HCT116 (cell line): ENCODE data around the gene USP32. TPM values are rescaled to one million over a fixed set of nuclear protein-coding genes. Genes with fewer than 3 reads are reported as not detected.

Experiments used
- ATAC-seq: fragments of 200-7000 bp; cut with Tn5 transposase; 2 replicates; pipeline ENCODE4 v1.9.1; 2020; ENCODE audit warnings: mild to moderate bottlenecking, moderate library complexity
- Bru-seq: library from RNA; stranded (reverse); fragments of 400-500 nt; gene quantifications from one replicate; lab custom pipeline; 2021; lab: Mats Ljungman, UMichigan
- BruChase-seq, 2 experiments: library from RNA; stranded (reverse); fragments of 400-500 nt; gene quantifications; one replicate each; lab custom pipeline; 2021; lab: Mats Ljungman, UMichigan
- BruUV-seq: library from RNA; stranded (reverse); fragments of 400-500 nt; replicated peaks from 2 replicates; lab custom pipeline; 2021; lab: Mats Ljungman, UMichigan
- CTCF ChIA-PET: fragments of 300-600 bp; sonication (Branson Sonifier 250); formaldehyde crosslinking; loops from one replicate; lab custom pipeline; 2021; ENCODE audit warnings: antibody characterized with exemption; lab: Charles Lee
- POLR2A ChIA-PET: fragments of 300-600, 350-600 bp; sonication (Branson Sonifier 250); formaldehyde crosslinking; loops from one replicate; lab custom pipeline; 2021; ENCODE audit warnings: antibody characterized with exemption; lab: Charles Lee
- RAD21 ChIA-PET, 2 experiments: fragments of 300-600 bp; sonication (Branson Sonifier 250); formaldehyde crosslinking; loops; one replicate each; lab custom pipeline; 2023; ENCODE audit warnings: low total read pairs in 2 of 2; ENCODE audit not compliant: uncharacterized antibody in 2 of 2, unreplicated experiment in 2 of 2, low non-redundant PET in 1 of 2; lab: Charles Lee
- DNase-seq: peaks from one replicate; pipeline ENCODE4 v3.0.0-alpha.2; 2010; ENCODE audit warnings: low read depth, low spot score
- H2AFZ ChIP-seq: fragments of 200-600 bp; shearing (Covaris generic), sonication (generic); 2 replicates; pipeline ENCODE4 v1.6.1; 2017; ENCODE audit warnings: low read depth, mixed run types, mixed read lengths, antibody characterized with exemption, low read length; ENCODE audit not compliant: poor library complexity, severe bottlenecking
- H3K27ac ChIP-seq: 2 replicates; pipeline ENCODE4 v1.5.1; 2012; ENCODE audit warnings: low read depth, low read length
- H3K27me3 ChIP-seq: fragments of 200-600 bp; sonication (generic); 2 replicates; pipeline ENCODE4 v1.6.1; 2016; ENCODE audit warnings: mixed run types, low read length, mixed read lengths; ENCODE audit not compliant: insufficient read depth
- H3K36me3 ChIP-seq, 2 experiments: fragments of 200-500 bp in 1 of 2; fragments of 200-600 bp in 1 of 2; sonication (Bioruptor generic) in 1 of 2; sonication (generic) in 1 of 2; 2 replicates each; pipeline versions ENCODE4 v1.5.1 to v1.6.1; 2014 to 2016; ENCODE audit warnings: low read length in 2 of 2, inconsistent platforms in 1 of 2, mixed read lengths in 1 of 2, mixed run types in 1 of 2; ENCODE audit not compliant: insufficient read depth in 2 of 2, control insufficient read depth in 1 of 2
- H3K4me1 ChIP-seq, 2 experiments: fragments of 200-600 bp in 1 of 2; sonication (generic) in 1 of 2; 2 replicates each; pipeline versions ENCODE4 v1.5.1 to v1.6.1; 2012 to 2017; ENCODE audit warnings: low read length in 2 of 2, inconsistent platforms in 1 of 2, mild to moderate bottlenecking in 1 of 2, mixed read lengths in 1 of 2, mixed run types in 1 of 2, moderate library complexity in 1 of 2; ENCODE audit not compliant: insufficient read depth in 2 of 2, control insufficient read depth in 1 of 2
- H3K4me2 ChIP-seq: fragments of 200-600 bp; sonication (generic); 2 replicates; pipeline ENCODE4 v1.6.1; 2017; ENCODE audit warnings: mixed run types, low read length, mixed read lengths
- H3K4me3 ChIP-seq, 2 experiments: fragments of 200-600 bp in 1 of 2; sonication (generic) in 1 of 2; replicated peaks in 1 of 2; 2 replicates each; pipeline ENCODE4 v1.5.1; 2011 to 2016; ENCODE audit warnings: low read length in 2 of 2, control low read depth in 1 of 2, low read depth in 1 of 2, mild to moderate bottlenecking in 1 of 2, mixed read lengths in 1 of 2, mixed run types in 1 of 2
- H3K79me2 ChIP-seq: fragments of 200-600 bp; sonication (generic); 2 replicates; pipeline ENCODE4 v1.6.1; 2017; ENCODE audit warnings: mild to moderate bottlenecking, mixed run types, low read length, moderate library complexity, mixed read lengths; ENCODE audit not compliant: insufficient read depth
- H3K9ac ChIP-seq: fragments of 200-600 bp; sonication (generic); 2 replicates; pipeline ENCODE4 v1.6.1; 2016; ENCODE audit warnings: low read length, mixed read lengths
- H3K9me2 ChIP-seq: fragments of 200-600 bp; sonication (generic), shearing (Covaris generic); 2 replicates; pipeline ENCODE4 v1.6.1; 2017; ENCODE audit warnings: mixed run types, mild to moderate bottlenecking, moderate library complexity; ENCODE audit not compliant: insufficient read depth
- H3K9me3 ChIP-seq, 2 experiments: fragments of 200-500 bp in 1 of 2; fragments of 200-600 bp in 1 of 2; sonication (Bioruptor generic) in 1 of 2; sonication (generic) in 1 of 2; 2 replicates each; pipeline ENCODE4 v1.6.1; 2014 to 2017; ENCODE audit warnings: low read length in 2 of 2, mixed read lengths in 2 of 2, inconsistent platforms in 1 of 2, low read depth in 1 of 2, mild to moderate bottlenecking in 1 of 2, mixed run types in 1 of 2, moderate library complexity in 1 of 2; ENCODE audit not compliant: control insufficient read depth in 1 of 2, insufficient read depth in 1 of 2
- H4K20me1 ChIP-seq: fragments of 200-600 bp; sonication (generic), shearing (Covaris generic); 2 replicates; pipeline ENCODE4 v1.6.1; 2017; ENCODE audit warnings: mixed run types, mild to moderate bottlenecking, moderate library complexity; ENCODE audit not compliant: insufficient read depth
- CBX3 ChIP-seq: IDR thresholded peaks from 2 replicates; pipeline ENCODE4 v1.6.1; 2012; ENCODE audit warnings: low read depth
- CTCF ChIP-seq, 3 experiments: fragments of 200-600 bp in 1 of 3; sonication (generic) in 1 of 3; IDR thresholded peaks in 2 of 3; conservative IDR thresholded peaks in 1 of 3; 2 replicates each; pipeline ENCODE4 v1.5.1; 2012 to 2017; ENCODE audit warnings: low read depth in 2 of 3, low read length in 2 of 3, antibody characterized with exemption in 1 of 3, borderline replicate concordance in 1 of 3, control low read depth in 1 of 3, mild to moderate bottlenecking in 1 of 3, mixed read lengths in 1 of 3, mixed run types in 1 of 3, moderate library complexity in 1 of 3; ENCODE audit not compliant: insufficient read depth in 1 of 3
- EGR1 ChIP-seq: IDR thresholded peaks from 2 replicates; pipeline ENCODE4 v1.6.1; 2012; ENCODE audit warnings: low read depth
- ELF1 ChIP-seq: IDR thresholded peaks from 2 replicates; pipeline ENCODE4 v1.6.1; 2012; ENCODE audit warnings: low read depth, borderline replicate concordance
- EZH2 ChIP-seq: fragments of 200-600 bp; sonication (generic); IDR thresholded peaks from 2 replicates; pipeline ENCODE4 v1.6.1; 2017; ENCODE audit warnings: antibody characterized with exemption, mixed run types
- EZH2phosphoT487 ChIP-seq: fragments of 200-600 bp; IDR thresholded peaks from 2 replicates; pipeline ENCODE4 v1.6.1; 2018; ENCODE audit warnings: antibody characterized with exemption, borderline replicate concordance
- JUND ChIP-seq: IDR thresholded peaks from 2 replicates; pipeline ENCODE4 v1.6.1; 2012
- POLR2A ChIP-seq: IDR thresholded peaks from 2 replicates; pipeline ENCODE4 v1.7.0; 2011; ENCODE audit warnings: borderline replicate concordance; ENCODE audit not compliant: insufficient read depth, insufficient read length; ENCODE audit errors: extremely low read depth
- POLR2AphosphoS5 ChIP-seq: IDR thresholded peaks from 2 replicates; pipeline ENCODE4 v1.6.1; 2011; ENCODE audit warnings: mild to moderate bottlenecking, low read depth, low read length, moderate library complexity
- SIN3A ChIP-seq: IDR thresholded peaks from 2 replicates; pipeline ENCODE4 v1.6.1; 2012; ENCODE audit warnings: low read depth
- SP1 ChIP-seq: IDR thresholded peaks from 2 replicates; pipeline ENCODE4 v1.6.1; 2012; ENCODE audit warnings: low read depth
- TCF7L2 ChIP-seq: IDR thresholded peaks from 2 replicates; pipeline ENCODE4 v1.7.0; 2011; ENCODE audit warnings: borderline replicate concordance, inconsistent platforms; ENCODE audit not compliant: insufficient read depth, insufficient read length; ENCODE audit errors: extremely low read depth
- YY1 ChIP-seq: IDR thresholded peaks from 2 replicates; pipeline ENCODE4 v1.6.1; 2011; ENCODE audit warnings: low read length, low read depth, moderate library complexity, mild to moderate bottlenecking; ENCODE audit not compliant: insufficient replicate concordance; ENCODE audit errors: extremely low read depth
- ZBTB33 ChIP-seq: IDR thresholded peaks from 2 replicates; pipeline ENCODE4 v1.6.1; 2011; ENCODE audit warnings: mild to moderate bottlenecking, low read length, moderate library complexity; ENCODE audit not compliant: insufficient replicate concordance; ENCODE audit errors: extremely low read depth
- intact Hi-C: fragments of 100-400 bp; cut with micrococcal nuclease; formaldehyde crosslinking; loops from 2 replicates; pipeline ENCODE4 v1.10.0; 2022
- long read RNA-seq: library from polyadenylated mRNA; unstranded; transcript quantifications from one replicate; pipeline ENCODE4 v2.0.0, GENCODE V29; 2021; ENCODE audit not compliant: unreplicated experiment
- polyA plus RNA-seq: library from polyadenylated mRNA; unstranded; fragments of >200 nt; gene quantifications from 2 replicates; pipeline ENCODE4 v1.2.1, GENCODE V29; 2012; ENCODE audit warnings: missing spikeins
- total RNA-seq: library from RNA; stranded (reverse); gene quantifications from one replicate; pipeline ENCODE4 v1.2.1, GENCODE V29; 2021; ENCODE audit not compliant: unreplicated experiment
- TF ChIP-seq, protein P1 (sequence below): IDR thresholded peaks from 2 replicates; pipeline ENCODE4 v1.6.1; 2012

Gene USP32
- total RNA-seq (67.0 TPM), Bru-seq, nascent RNA (percentile 83 among the genes with signal in this experiment), BruChase-seq, experiment 1, labeled RNA remaining after a 6-hour chase (percentile 73 among the genes with signal in this experiment), BruChase-seq, experiment 2, labeled RNA remaining after a 2-hour chase (percentile 76 among the genes with signal in this experiment)
- polyA plus RNA-seq = 35.6 and 36.1 TPM in 2 replicates
- long read RNA-seq, full-length matches to known transcripts = 1 of 21 reads
- long read RNA-seq, partial matches to known transcripts = 14 of 21 reads
- long read RNA-seq, other reads (novel, unspliced or antisense) = 6 of 21 reads

- Histone ChIP-seq H3K36me3 (no peaks in the 10 kb centered on the region), H3K9ac (peak within 1 kb of the TSS; percentile 87), H3K4me1 (peaks cover 19 to 32% of the 10 kb centered on the region in 2 experiments), H3K27me3 (no peaks in the 10 kb centered on the region), H3K4me2 (peak within 1 kb of the TSS; percentile 88), H4K20me1 (no peaks in the 10 kb centered on the region), H3K9me3 (no peaks in the 10 kb centered on the region), H3K4me3 (peak within 1 kb of the TSS; percentile 80 to 87), H3K9me2 (no peaks in the 10 kb centered on the region), H2AFZ (peak within 1 kb of the TSS; percentile 9), H3K27ac (peak within 1 kb of the TSS; percentile 94), H3K79me2 (peaks cover 44% of the 10 kb centered on the region)
- peak; percentile 92 for ATAC-seq
- DNase-seq = peak; percentile 96
- TF ChIP-seq SP1 (peak; percentile 84), CBX3 (0 out of 2 replicates have a peak, but pooled peaks have one; percentile 44), POLR2AphosphoS5 (no peak; the same call in 1 of the 2 replicates), TCF7L2 (peak; percentile 29), ZBTB33 (peak; percentile 66), POLR2A (peak; percentile 71), EZH2 (no peak), JUND (no peak), ELF1 (peak; percentile 63), EGR1 (peak; percentile 99), YY1 (peak; percentile 71), SIN3A (peak; percentile 96), CTCF (IDR thresholded peaks at IDR 0.05 in 2 of 3, conservative IDR thresholded peaks at IDR 0.05 in 1 of 3; ENCODE audit: borderline replicate concordance in 1 of 3, insufficient read depth in 1 of 3, low read depth in 2 of 3, low read length in 2 of 3) (peak in 1 of 3 experiments; percentile 39; a peak in 3 of 6 replicates), EZH2phosphoT487 (no peak)
- TF ChIP-seq, protein P1, sequence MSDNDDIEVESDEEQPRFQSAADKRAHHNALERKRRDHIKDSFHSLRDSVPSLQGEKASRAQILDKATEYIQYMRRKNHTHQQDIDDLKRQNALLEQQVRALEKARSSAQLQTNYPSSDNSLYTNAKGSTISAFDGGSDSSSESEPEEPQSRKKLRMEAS = peak; percentile 97
- TF ChIP-seq, all 23 proteins: peak for 11
- BruUV-seq = no TSS peak
- CTCF ChIA-PET = interaction anchor here (0.6 to 2.2 kb wide), 8 partner anchors 8 to 250 kb away, joined by 3 to 9 read pairs (median 3); no protein-coding TSS in a partner anchor
- intact Hi-C loops = loop anchor here (1.0 kb wide), 1 partner anchor 208 kb away; the partner anchor contains the start of gene PPM1D
- RAD21 ChIA-PET = interaction anchor here in 1 of 2 experiments (1.1 kb wide), 1 partner anchor 161 kb away, joined by 5 read pairs; no protein-coding TSS in a partner anchor
- POLR2A ChIA-PET = interaction anchor here (0.7 to 1.4 kb wide), 6 partner anchors 8 to 1195 kb away, joined by 3 to 7 read pairs (median 4); partner anchors contain the start of gene PPM1D
Measured at GRCh38 chr17:60392042-60392844, at the start of gene USP32. Gene USP32 (minus strand): TSS chr17:60392133. CDS start chr17:60391939, 194 bp downstream.
